ENCODE measurements around the gene ENDOU. TPM values are rescaled to one million over a fixed set of nuclear protein-coding genes. Genes with fewer than 3 reads are reported as not detected.

Gene ENDOU
- polyA plus RNA-seq, 3 donors: 0.17 to 0.40 TPM; not detected in 1

GRCh38 chr12:47769234-47770085 lies 44.2 kb upstream of the ENDOU start:
- Histone ChIP-seq H3K9ac (ENCODE audit: insufficient read depth, low read length, poor library complexity, severe bottlenecking) (no peak overlapping the region), H3K9me3 (replicated peaks in 1 of 2; ENCODE audit: control insufficient read depth in 1 of 2, insufficient read depth in 1 of 2, low read length in 2 of 2) (no peaks in the 10 kb centered on the region), H2AFZ (ENCODE audit: insufficient read depth, low read depth, low read length, poor library complexity, severe bottlenecking) (no peak overlapping the region), H3K27me3 (ENCODE audit: control insufficient read depth in 2 of 2, insufficient read depth in 2 of 2, low read length in 2 of 2) (no peaks in the 10 kb centered on the region), H3K27ac (ENCODE audit: low read depth in 1 of 2, low read length in 2 of 2) (no peak overlapping the region), H3K4me2 (replicated peaks; ENCODE audit: extremely low read depth, low read length, poor library complexity, severe bottlenecking) (no peak overlapping the region), H4K20me1 (ENCODE audit: insufficient read depth, low read length) (peaks cover under 1% of the 10 kb centered on the region), H3K36me3 (replicated peaks in 1 of 2; ENCODE audit: control insufficient read depth in 1 of 2, insufficient read depth in 2 of 2, low read length in 2 of 2) (no peaks in the 10 kb centered on the region), H3K4me3 (replicated peaks in 1 of 3; ENCODE audit: low read depth in 2 of 3, low read length in 3 of 3) (no peak overlapping the region), H3K79me2 (ENCODE audit: insufficient read depth, low read length) (peaks cover 8% of the 10 kb centered on the region), H3K4me1 (ENCODE audit: control insufficient read depth in 1 of 2, insufficient read depth in 2 of 2, low read length in 2 of 2) (peaks cover 22 to 30% of the 10 kb centered on the region in 2 donors)
- Mint-ChIP-seq H3K36me3 (peaks cover 0 to 2% of the 10 kb centered on the region in 2 donors), H3K9me3 (no peaks in the 10 kb centered on the region), H3K27ac (no peak overlapping the region), H3K4me3 (no peak overlapping the region), H3K4me1 (peaks cover 21% of the 10 kb centered on the region), H3K27me3 (ENCODE audit: low read depth in 3 of 3) (peaks cover 2 to 12% (median 5%) of the 10 kb centered on the region in 3 donors)
- 100% methylated on average over 1 of the region's 4 CpGs for WGBS (ENCODE audit: insufficient coverage)
- intact Hi-C loops (cut with micrococcal nuclease): no loop called here
- DNase-seq: no peak
- no peak for TF ChIP-seq CTCF (IDR thresholded peaks at IDR 0.05)

- Mint-ChIP-seq H3K27ac (no peak overlapping the region), H3K36me3 (no peaks in the 10 kb centered on the region), H3K4me3 (no peak overlapping the region), H3K4me1 (peaks cover 21% of the 10 kb centered on the region), H3K9me3 (no peaks in the 10 kb centered on the region), H3K27me3 (ENCODE audit: low read depth in 3 of 3) (peaks cover 2 to 10% (median 5%) of the 10 kb centered on the region in 3 donors)
- Histone ChIP-seq H3K79me2 (ENCODE audit: insufficient read depth, low read length) (no peaks in the 10 kb centered on the region), H3K27me3 (ENCODE audit: control insufficient read depth in 2 of 2, insufficient read depth in 2 of 2, low read length in 2 of 2) (no peaks in the 10 kb centered on the region), H3K4me2 (replicated peaks; ENCODE audit: extremely low read depth, low read length, poor library complexity, severe bottlenecking) (no peak overlapping the region), H3K9me3 (replicated peaks in 1 of 2; ENCODE audit: control insufficient read depth in 1 of 2, insufficient read depth in 1 of 2, low read length in 2 of 2) (no peaks in the 10 kb centered on the region), H3K9ac (ENCODE audit: insufficient read depth, low read length, poor library complexity, severe bottlenecking) (no peak overlapping the region), H4K20me1 (ENCODE audit: insufficient read depth, low read length) (no peaks in the 10 kb centered on the region), H3K4me1 (ENCODE audit: control insufficient read depth in 1 of 2, insufficient read depth in 2 of 2, low read length in 2 of 2) (peaks cover 19 to 30% of the 10 kb centered on the region in 2 donors), H3K4me3 (replicated peaks in 1 of 3; ENCODE audit: low read depth in 2 of 3, low read length in 3 of 3) (no peak overlapping the region), H3K36me3 (replicated peaks in 1 of 2; ENCODE audit: control insufficient read depth in 1 of 2, insufficient read depth in 2 of 2, low read length in 2 of 2) (no peaks in the 10 kb centered on the region), H3K27ac (ENCODE audit: low read depth in 1 of 2, low read length in 2 of 2) (no peak overlapping the region), H2AFZ (ENCODE audit: insufficient read depth, low read depth, low read length, poor library complexity, severe bottlenecking) (no peak overlapping the region)
- TF ChIP-seq CTCF (IDR thresholded peaks at IDR 0.05): no peak
- intact Hi-C loops (cut with micrococcal nuclease): no loop called here
- DNase-seq: no peak
- WGBS (ENCODE audit: insufficient coverage): 100% methylated on average over 2 of the region's 2 CpGs
These were observed 43.1 kb upstream of the ENDOU start for GRCh38 chr12:47768323-47768811.
